SK-N-MC (cell line): ENCODE results near the gene RHOF.

Experiments
- EZH2 ChIP-seq: fragments of 200-600 bp; sonication (generic); IDR thresholded peaks from one replicate; pipeline ENCODE4 v1.6.1; 2017; ENCODE audit warnings: antibody characterized with exemption
- POLR2AphosphoS5 ChIP-seq: IDR thresholded peaks from 2 replicates; pipeline ENCODE4 v1.6.1; 2012; ENCODE audit warnings: mild to moderate bottlenecking, low read depth, low read length, borderline replicate concordance

GRCh38 chr12:121764808-121765207, 28.7 kb downstream of the RHOF start:
- no peak for TF ChIP-seq POLR2AphosphoS5
- TF ChIP-seq EZH2, result no peak
